ENCODE results near the gene SEMA3B.
"Not testable (repeated sequence)": the region's sequence is repeated elsewhere in the genome, so short reads cannot be mapped to it uniquely, and the experiment has no call there.

SEMA3B gene

DNA sequence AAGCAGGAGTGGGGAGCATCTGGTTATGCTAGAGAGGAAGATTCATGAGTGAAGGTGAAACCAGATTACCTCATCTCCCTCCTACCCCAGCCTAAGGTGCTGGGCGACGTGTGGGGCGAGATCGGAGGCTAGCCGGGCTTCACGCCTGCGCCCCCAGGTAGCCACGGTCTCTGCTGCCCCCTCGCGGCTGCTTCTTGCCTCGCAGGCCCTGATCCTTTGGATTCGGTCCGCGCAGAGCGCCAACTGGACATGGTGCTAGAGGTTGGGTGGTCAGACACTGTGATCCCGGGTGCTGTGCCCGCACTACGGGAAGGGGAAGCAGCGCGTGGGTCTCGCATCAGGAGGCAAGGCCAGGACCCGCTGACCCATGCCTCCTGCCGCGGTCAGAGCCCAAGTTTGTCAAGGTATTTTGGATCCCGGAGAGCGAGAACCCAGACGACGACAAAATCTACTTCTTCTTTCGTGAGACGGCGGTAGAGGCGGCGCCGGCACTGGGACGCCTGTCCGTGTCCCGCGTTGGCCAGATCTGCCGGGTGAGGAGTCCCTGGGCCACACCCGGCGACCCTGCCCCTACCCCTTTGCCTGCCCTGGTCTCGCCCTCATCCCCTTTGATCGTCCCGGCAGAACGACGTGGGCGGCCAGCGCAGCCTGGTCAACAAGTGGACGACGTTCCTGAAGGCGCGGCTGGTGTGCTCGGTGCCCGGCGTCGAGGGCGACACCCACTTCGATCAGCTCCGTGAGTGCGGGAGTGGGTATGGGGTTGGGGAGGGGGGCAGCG, 4.2 kb downstream of the SEMA3B start:
- DNase-seq (ENCODE audit: low read depth): peak; percentile 84

DNA sequence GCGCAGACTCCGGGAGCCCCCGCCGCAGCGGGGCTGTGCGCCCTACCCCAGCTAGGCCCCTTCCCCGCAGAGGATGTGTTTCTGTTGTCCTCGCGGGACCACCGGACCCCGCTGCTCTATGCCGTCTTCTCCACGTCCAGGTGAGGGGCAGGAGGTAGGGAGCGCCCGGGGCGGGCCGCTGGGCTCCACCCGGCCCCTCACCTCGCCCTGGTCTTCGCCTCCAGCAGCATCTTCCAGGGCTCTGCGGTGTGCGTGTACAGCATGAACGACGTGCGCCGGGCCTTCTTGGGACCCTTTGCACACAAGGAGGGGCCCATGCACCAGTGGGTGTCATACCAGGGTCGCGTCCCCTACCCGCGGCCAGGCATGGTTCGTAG, 4.7 kb downstream of the SEMA3B start:
- DNase-seq (ENCODE audit: low read depth): no peak

DNA sequence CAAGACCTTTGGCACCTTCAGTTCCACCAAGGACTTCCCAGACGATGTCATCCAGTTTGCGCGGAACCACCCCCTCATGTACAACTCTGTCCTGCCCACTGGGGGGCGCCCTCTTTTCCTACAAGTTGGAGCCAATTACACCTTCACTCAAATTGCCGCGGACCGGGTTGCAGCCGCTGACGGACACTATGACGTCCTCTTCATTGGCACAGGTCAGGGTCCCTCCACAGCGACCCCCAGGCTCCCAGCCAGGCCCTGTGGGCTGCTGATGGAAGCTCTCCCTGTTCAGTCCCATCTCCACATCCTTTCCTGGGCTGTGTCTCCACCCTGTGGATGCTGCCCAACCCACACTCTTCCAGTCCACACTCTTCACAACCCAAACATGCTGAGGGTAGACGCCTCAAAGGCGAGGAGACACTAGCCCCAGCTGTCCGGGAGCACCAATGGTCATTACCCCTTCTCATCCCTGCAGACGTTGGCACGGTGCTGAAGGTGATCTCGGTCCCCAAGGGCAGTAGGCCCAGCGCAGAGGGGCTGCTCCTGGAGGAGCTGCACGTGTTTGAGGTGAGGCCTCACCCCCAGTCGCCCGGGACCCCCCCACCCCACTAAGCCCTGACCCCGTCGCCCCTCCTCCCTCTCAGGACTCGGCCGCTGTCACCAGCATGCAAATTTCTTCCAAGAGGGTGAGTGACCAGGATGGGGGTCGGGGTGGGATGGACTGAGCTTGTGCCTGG, 5.6 kb downstream of the SEMA3B start:
- peak; percentile 54 for DNase-seq (ENCODE audit: low read depth)

DNA sequence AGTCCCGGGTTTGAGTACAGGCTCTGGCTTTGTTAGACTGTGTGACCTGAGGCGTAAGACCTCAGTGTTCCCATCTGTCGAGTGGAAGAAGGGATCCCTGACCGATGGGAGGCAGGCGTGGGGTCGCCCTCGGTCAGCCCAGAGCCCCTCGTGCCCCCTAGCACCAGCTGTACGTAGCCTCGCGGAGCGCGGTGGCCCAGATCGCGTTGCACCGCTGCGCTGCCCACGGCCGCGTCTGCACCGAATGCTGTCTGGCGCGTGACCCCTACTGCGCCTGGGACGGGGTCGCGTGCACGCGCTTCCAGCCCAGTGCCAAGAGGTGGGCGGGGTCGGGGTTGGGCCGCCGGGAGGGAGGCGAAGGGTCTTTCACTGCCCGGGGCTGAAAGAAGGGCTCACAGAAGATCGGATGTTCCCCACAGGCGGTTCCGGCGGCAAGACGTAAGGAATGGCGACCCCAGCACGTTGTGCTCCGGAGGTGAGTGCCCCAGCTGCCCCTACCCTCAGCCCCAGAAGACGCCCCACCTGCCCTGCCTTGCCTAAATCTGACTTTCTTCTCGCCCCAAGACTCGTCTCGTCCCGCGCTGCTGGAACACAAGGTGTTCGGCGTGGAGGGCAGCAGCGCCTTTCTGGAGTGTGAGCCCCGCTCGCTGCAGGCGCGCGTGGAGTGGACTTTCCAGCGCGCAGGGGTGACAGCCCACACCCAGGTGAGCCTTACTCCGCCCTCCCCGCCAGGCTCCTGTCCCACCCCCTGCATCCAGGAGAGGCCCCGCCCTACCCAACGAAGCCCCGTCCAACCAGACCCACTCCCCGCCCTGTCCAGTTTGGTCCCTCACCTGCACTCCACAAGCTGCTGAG, 6.4 kb downstream of the SEMA3B start:
- no peak for DNase-seq (ENCODE audit: low read depth)

DNA sequence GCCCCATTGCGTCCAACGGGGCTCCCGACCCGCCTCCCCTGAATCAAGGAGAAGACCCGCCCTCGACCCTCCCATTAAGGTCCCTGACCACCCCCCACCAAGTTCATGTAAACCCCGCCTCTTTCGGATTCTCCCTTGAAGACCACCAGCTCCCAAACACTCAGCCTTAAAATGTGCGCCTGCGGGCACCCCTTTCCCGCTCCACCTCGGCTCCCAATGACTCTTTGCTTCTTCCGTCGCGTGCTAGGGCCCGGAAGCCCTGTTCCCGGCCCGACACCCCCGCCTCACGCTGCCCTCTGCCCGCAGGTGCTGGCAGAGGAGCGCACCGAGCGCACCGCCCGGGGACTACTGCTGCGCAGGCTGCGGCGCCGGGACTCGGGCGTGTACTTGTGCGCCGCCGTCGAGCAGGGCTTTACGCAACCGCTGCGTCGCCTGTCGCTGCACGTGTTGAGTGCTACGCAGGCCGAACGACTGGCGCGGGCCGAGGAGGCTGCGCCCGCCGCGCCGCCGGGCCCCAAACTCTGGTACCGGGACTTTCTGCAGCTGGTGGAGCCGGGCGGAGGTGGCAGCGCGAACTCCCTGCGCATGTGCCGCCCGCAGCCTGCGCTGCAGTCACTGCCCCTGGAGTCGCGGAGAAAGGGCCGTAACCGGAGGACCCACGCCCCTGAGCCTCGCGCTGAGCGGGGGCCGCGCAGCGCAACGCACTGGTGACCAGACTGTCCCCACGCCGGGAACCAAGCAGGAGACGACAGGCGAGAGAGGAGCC, 7.2 kb downstream of the SEMA3B start:
- no peak for DNase-seq (ENCODE audit: low read depth)

DNA sequence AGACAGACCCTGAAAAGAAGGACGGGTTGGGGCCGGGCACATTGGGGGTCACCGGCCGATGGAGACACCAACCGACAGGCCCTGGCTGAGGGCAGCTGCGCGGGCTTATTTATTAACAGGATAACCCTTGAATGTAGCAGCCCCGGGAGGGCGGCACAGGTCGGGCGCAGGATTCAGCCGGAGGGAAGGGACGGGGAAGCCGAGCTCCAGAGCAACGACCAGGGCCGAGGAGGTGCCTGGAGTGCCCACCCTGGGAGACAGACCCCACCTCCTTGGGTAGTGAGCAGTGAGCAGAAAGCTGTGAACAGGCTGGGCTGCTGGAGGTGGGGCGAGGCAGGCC, 7.8 kb downstream of the SEMA3B start:
- no peak for DNase-seq (ENCODE audit: low read depth)

DNA sequence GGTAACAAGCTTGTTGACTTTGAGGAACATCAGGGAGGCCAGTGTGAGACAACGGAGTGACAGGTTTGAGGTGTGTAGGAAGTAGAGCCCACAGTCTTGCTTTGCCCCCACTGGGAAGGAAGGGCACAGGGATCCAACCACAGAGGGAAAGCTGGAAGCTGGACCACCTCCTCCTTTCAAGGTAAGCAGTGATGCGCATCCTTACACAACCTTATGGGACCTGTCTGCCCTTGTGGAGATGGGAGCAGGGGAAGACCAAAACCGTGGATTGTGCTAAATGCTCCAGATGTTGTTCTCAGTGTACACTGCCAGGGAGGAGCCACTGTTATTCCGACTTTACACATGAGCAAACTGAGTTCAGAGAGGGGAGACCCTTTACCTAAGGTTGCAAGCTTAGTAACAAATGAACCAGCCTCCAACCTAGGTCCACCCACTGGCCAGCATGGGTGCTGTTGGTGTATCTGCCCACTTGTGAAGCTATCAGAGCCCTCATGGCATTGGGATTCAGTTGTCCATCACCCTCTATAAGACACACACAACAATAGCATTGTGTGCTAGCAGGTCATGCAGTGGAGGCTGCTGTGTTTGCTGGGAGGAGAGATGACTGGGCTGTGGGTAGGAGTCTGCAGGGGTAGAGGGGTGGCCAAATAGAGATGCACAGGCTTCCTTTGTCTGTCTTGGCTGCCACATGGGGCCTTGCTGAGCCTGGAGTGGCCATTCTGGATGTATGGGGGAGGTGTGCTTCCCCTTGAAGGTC, 9.4 kb downstream of the SEMA3B start:
- DNase-seq (ENCODE audit: low read depth): no peak

DNA sequence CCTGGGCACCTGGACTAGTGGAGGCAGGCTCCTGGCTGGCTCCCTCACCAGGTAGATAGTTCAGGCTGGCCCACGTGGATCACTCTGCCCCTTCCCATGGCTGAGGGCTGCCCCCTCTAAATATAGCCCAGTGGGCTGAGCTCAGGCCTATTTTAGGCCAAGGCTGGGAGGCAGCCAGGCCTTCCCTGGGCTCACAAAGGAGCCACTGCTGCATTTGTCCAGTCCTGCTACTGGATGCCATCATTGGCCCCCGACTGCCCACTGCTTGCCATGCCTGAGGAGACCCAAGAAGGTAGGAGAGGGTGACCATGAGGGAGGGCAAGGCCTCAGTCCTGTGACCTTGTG, 9.9 kb downstream of the SEMA3B start, which contains the start of gene LSMEM2:
LSMEM2 (plus strand) TSS at position 208 of the 345 bp plus-strand sequence; CDS start at position 235, 27 bp downstream.
- no peak for DNase-seq (ENCODE audit: low read depth)

DNA sequence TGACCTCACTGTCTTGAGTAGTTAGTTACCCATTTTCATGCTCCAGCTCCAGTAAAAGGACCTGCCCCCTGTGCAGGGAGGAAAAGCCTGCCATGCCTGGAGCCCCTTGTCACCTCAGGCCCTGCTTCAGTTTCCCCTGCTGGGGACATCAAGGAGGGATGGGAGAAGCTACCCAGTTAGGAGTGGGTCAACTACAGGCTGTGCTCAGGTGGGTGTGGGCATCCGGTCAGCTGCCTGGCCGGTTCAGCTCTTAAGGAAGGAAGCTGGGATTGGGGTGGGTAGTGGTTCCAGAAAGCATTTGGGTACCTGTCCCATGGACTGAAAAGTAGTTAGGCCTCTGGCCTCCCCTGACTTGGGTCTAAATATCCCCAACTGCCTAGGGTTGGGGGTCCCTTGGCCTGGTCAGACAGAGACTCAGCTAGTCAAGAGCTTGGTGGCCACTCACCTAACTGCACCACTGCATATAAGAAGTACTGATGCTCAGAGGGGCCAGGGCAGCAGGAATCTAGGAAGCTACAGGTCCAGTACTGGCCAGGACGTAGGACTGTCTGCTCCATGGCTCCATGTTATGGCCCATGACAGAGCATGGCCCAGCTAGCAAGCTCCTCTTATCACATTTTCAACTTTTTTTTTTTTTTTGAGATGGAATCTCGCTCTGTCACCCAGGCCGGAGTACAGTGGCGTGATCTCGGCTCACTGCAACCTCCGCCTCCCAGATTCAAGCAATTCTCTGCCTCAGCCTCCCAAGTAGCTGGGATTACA, 10.5 kb downstream of the SEMA3B start:
- no peak for DNase-seq (ENCODE audit: low read depth)

DNA sequence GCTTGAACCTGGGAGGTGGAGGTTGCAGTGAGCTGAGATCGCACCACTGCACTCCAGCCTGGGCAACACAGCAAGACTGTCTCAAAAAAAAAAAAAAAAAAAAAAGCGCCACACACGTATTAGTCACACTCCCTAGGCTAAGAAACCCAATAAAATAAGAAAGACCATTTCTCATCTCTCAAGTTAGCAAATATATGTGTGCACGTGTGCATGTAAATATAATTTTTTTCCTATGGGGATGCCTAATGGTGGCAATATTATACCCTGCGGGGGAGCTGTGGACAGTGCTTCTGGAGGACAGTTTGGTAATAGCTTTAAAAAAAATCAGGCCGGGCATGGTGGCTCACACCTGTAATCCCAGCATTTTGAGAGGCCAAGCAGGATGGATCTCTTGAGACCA, 15.2 kb downstream of the SEMA3B start:
- DNase-seq (ENCODE audit: low read depth): not testable (repeated sequence)

DNA sequence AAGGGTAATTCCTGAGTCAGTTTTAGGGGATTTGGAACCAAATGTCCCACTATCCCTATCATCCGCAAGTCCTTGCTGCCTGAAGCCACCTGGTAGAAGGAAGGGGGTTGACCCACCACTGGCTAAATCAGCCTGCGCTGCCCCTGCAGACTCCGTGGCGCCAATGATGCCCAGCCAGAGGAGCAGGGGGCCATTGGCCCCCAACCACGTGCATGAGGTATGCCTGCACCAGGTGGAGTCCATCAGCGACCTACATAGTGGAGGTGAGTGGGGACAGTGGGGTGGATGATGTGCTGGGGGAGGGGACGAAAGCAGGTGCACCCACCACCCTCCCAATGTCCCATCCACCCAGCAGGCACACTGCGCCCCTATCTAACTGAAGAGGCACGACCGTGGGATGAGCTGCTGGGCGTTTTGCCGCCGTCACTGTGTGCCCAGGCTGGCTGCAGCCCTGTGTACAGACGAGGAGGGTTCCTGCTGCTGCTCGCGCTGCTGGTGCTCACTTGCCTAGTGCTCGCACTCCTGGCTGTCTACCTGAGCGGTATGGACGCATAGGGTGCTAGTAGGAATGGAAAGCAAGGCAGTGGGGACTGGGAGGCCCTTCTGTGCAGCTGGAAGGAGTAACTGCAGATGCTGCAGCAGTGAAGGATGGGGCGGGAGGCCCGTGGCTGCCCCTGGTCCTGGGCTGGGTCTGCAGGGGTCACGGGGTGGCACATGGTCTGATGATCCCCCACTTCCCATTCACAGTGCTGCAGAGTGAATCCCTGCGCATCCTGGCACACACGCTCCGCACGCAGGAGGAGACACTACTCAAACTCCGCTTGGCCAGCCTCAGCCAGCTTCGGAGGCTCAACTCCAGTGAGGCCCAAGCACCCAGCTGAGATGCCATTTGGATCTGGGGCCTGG, 17.6 kb downstream of the SEMA3B start:
- no peak for DNase-seq (ENCODE audit: low read depth)

DNA sequence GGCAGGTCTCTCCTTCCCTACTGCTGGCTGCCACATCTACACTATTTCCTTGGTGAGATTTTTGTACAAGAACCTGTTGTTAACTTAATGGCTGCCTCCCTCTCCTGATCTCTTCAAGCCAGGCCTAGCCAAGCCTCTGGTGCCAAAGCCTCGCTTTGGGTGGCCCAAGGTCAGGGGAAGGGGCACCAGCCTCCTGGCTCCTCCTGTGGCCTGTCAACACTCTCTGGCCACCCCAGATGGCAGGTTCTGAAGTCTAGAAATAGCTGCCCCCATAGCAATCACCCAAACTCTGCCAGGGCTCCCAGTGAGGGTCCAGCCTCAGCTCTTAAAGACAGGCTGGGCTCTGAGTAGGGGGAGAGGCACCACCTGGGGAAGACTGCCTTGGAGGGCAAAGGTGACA, 18.3 kb downstream of the SEMA3B start:
- DNase-seq (ENCODE audit: low read depth): no peak

DNA sequence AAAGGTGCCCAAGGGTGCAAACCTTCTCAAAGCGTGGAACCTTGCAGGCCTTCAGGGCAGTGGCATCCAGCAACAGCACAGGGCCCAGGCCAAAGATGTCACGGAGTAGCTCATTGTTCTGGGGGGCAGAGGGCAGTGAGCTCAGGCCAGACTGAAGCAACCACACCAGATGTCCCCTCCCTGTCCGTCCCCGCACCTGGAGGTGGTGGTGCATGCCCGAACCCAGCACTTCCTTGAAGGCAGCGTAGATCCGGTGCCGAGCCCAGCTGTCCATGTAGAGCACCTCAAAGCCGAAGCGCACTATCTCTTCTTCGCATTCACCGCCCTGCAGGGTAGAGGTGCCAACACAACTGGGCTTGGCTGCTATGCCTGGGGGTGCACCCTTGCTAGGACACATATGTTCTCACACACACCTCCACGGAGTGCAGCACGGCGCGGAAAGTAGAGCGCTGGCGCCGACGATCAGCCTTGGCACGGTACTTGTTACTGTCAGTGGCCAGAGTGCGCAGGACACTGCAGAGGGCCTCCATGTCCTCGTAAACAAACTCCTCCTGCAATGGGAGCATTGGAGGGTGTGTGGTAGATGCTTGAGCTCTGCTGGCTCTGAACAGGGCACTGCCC, 19.6 kb downstream of the SEMA3B start:
- no peak for DNase-seq (ENCODE audit: low read depth)

DNA sequence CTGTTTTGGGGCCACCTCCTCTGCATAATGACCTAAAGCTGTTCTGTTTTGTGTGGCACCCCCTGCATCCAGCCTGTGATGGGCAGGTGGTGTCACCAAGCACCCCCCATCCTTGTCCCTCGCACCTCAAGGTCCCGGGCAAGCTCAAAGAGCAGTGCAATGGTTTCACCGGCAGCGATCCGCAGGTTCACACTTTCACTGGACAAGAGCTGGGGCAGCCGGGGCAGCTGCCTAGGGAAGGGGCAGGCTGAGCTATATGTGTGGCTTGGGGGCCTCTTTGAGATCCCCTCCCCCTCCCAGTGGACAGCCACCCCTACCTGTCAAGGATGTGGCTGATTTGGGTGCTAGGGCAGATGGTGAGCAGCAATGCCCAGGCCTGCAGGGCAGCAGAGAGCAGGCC, 20.2 kb downstream of the SEMA3B start:
- no peak for DNase-seq (ENCODE audit: low read depth)

DNA sequence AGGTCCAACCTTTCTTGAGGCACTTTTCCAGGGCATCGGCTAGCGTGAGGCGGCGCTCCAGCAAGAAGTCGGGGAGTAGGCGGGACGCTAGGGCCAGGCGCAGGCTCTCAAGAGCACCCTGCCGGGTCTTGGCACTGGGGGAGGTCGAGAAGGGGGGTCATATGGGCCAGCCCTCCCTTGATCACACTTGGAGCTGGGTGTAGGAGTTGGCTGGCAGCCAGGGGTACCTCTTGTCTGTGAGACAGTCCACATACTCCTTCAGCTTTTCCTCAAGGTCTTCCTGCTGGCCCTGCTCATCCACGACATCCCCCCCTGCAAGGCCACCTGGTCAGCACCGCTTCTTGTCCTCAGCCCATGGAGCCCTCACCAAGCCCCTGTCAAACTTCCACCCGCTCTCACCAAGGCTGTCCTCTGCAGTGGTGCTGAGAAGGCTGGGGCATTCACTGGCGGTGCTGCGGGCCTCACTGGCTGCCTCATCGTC, 21.3 kb downstream of the SEMA3B start:
- DNase-seq (ENCODE audit: low read depth): no peak

DNA sequence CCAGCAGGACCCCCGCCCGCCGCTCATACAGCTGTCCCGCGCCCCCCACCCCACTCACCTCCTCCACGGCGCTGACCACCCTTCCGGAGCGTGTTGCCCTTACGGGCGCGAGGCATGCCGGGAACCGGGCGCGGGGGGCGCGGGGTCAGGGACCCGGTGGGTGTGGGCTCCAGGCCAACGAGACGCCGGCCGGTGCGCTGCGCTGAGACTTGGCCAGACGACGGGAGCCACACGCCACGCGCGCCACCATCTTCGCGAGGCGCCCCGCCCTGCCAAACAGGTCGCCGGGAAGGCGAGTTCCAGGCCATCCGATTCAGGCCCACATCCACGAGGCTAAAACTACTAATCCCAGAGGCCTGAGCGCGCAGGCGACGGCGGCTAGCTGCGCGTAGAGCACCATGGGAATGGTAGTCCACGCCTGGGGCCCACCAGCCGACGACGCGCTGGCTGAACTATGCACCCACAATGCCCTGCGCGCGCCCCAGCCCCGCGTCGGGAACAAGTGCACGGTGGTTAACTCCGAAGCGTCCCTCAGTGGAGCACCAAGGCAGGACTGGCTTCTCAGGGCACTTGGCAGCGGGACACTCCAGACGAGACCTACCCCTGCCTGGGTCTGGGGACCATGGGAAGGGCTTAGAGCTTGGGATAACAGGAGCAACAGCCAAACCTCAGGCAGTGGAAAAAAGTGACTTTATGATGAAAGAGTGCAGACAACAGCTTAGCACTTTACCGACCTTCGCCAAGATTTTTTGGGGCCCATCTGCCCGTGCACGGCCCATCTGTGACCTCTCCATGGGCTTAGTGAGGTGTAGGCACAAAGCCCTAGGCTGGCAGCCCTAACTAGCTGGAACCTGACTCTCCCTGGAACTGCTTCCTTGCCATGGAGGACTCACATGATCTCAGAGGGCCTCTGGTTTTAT, 23.5 kb downstream of the SEMA3B start, which contains the start of gene IFRD2:
IFRD2 (minus strand) TSS at position 271 of the 920 bp plus-strand sequence; CDS start at position 116, 155 bp downstream.
- DNase-seq (ENCODE audit: low read depth): peak; percentile 85

DNA sequence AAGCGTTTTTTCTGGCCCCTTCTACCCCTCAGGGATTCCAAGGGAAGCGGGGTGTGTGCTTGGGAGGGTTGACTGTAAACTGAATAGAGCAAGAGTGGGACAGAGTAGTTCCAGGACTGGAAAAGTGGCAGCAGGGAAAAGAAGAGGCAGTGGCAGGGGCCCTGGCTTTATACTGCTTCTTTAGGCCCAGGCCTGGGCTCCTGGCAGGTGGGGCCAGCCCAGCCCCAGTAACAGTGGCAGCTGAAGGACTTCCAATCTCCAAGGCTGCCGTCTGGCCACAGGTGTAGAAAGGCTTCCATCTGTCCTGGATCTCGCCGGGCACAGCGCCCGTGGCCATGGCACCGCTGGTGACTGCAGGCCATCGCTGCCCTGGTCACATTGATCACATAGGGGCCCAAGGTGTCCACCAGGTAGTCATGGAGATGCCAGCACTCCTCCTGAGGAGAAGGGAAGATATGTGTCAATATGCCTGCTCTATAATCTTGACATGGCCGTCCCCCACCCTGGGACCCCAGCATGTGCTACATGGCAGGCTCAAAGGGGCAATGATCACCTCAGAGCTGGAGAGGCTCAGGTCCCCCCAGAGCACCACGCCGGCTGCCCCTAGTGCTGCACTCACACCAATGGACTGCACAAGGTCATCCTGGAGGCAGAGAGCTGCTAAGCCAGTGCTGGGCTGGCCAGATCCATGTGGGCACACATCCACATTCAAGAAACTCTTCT, 24.3 kb downstream of the SEMA3B start:
- DNase-seq (ENCODE audit: low read depth): no peak

Measured in stimulated activated CD8-positive, alpha-beta memory T cell treated with anti-CD3 and anti-CD28 coated beads, Interleukin-15, amount 100 ng/mL, for 1 hour (primary cell).